HG03469 (cell line): Measurements from ENCODE around the gene NOG.
A peak's percentile ranks its signal among the peaks of the same experiment; 100 is the strongest.

Experiments used
- ATAC-seq: cut with Tn5 transposase; IDR thresholded peaks from one replicate; pipeline ENCODE4 v1.9.1; 2021; ENCODE audit warnings: mild to moderate bottlenecking, moderate library complexity, moderate number of reproducible peaks; ENCODE audit not compliant: unreplicated experiment

NOG gene

GRCh38 chr17:56593646-56594319, at the start of gene NOG:
Gene NOG (plus strand): TSS chr17:56593699. CDS start chr17:56594224, 525 bp downstream.
- no peak for ATAC-seq

- no peak for ATAC-seq
Measured at GRCh38 chr17:56545106-56545505, 48.4 kb upstream of the NOG start.

- ATAC-seq: no peak
Measured at GRCh38 chr17:56545930-56546329, 47.6 kb upstream of the NOG start.

GRCh38 chr17:56548661-56549060, 44.8 kb upstream of the NOG start:
- no peak for ATAC-seq

- no peak for ATAC-seq
Measured at GRCh38 chr17:56549501-56549900, 44.0 kb upstream of the NOG start.

- no peak for ATAC-seq
Measured at GRCh38 chr17:56557682-56558081, 35.8 kb upstream of the NOG start.

- no peak for ATAC-seq
Measured at GRCh38 chr17:56558088-56558487, 35.4 kb upstream of the NOG start.

- no peak for ATAC-seq
Measured at GRCh38 chr17:56570199-56570598, 23.3 kb upstream of the NOG start.

GRCh38 chr17:56571456-56571855, 22.0 kb upstream of the NOG start:
- ATAC-seq: no peak

- no peak for ATAC-seq
Measured at GRCh38 chr17:56577190-56577842, 16.2 kb upstream of the NOG start.

GRCh38 chr17:56577843-56578204, 15.7 kb upstream of the NOG start:
- ATAC-seq: no peak

- no peak for ATAC-seq
Measured at GRCh38 chr17:56581635-56582627, 11.6 kb upstream of the NOG start.

- ATAC-seq: no peak
Measured at GRCh38 chr17:56583772-56584171, 9.7 kb upstream of the NOG start.

GRCh38 chr17:56587298-56587697, 6.2 kb upstream of the NOG start:
- ATAC-seq: no peak

GRCh38 chr17:56592487-56593085, 913 bp upstream of the NOG start:
- peak; percentile 63 for ATAC-seq

GRCh38 chr17:56593086-56593645, 333 bp upstream of the NOG start:
- ATAC-seq: no peak

- ATAC-seq: no peak
Measured at GRCh38 chr17:56594320-56595107, 1.0 kb downstream of the NOG start.

GRCh38 chr17:56595108-56595418, 1.6 kb downstream of the NOG start:
- no peak for ATAC-seq

- ATAC-seq: no peak
Measured at GRCh38 chr17:56595831-56596690, 2.6 kb downstream of the NOG start.
